SHP77 (cell line): ENCODE measurements around the gene STARD8.

ENCODE experiments used
- DNase-seq, 2 experiments: peaks; one replicate each; lab custom pipeline; 2025; lab: John Stamatoyannopoulos, UW

Gene STARD8

GRCh38 chrX:68749426-68749825 is 102.0 kb downstream of the STARD8 start:
- DNase-seq: no peak

- DNase-seq: no peak
These were observed 102.8 kb downstream of the STARD8 start for GRCh38 chrX:68750316-68750715.

GRCh38 chrX:68751372-68751771 is 103.9 kb downstream of the STARD8 start:
- no peak for DNase-seq

- no peak for DNase-seq
These were observed 105.8 kb downstream of the STARD8 start for GRCh38 chrX:68753218-68753617.

DNA sequence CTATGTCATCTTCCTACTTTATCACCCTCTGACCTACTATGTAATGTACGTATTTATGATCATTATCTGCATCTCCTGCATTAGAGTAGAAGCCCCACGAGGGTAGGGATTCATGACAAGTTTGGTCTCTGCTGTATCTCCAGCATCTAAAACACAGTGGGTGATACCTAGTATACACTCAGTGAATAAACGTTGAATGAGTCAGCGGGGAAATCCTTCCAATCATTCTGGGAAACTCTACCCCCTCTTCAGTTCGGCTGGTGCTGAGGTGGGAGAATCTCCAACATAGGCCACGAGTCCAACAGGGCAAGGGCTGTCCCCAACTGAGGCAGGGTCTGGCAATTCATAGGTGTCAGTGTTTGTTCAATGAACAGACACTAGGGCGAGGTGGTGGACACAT is 106.9 kb downstream of the STARD8 start:
- no peak for DNase-seq

- DNase-seq: no peak
These were observed 108.2 kb downstream of the STARD8 start for GRCh38 chrX:68755616-68756125.

DNA sequence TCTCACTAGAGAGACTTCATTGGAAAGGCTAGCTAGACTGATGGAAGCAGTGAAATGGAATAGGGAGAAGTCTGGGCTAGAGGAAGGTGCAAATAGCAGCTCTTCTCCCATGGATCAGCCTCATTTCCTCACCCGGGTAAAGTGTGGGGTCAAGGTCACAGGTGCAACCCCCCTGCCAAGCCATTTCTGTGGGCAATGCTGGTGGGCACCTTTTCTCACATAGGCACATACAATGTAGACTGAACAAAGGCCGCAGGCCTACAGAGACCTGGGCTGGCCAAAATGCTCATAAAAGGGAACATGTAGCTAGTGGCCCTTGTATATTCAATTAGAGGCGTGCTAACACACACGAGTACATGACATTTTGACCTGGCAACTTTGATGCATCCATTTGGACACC is 109.9 kb downstream of the STARD8 start:
- no peak for DNase-seq

- DNase-seq: no peak
These were observed 110.3 kb downstream of the STARD8 start for GRCh38 chrX:68757731-68758130.

- DNase-seq: no peak
These were observed 111.2 kb downstream of the STARD8 start for GRCh38 chrX:68758671-68759070.

GRCh38 chrX:68761086-68761485 is 113.6 kb downstream of the STARD8 start:
- no peak for DNase-seq

- no peak for DNase-seq
These were observed 115.3 kb downstream of the STARD8 start for GRCh38 chrX:68762766-68763165.

- DNase-seq: no peak
These were observed 116.0 kb downstream of the STARD8 start for GRCh38 chrX:68763481-68763880.
